ENCODE results near the gene CECR2.

Gene CECR2

DNA sequence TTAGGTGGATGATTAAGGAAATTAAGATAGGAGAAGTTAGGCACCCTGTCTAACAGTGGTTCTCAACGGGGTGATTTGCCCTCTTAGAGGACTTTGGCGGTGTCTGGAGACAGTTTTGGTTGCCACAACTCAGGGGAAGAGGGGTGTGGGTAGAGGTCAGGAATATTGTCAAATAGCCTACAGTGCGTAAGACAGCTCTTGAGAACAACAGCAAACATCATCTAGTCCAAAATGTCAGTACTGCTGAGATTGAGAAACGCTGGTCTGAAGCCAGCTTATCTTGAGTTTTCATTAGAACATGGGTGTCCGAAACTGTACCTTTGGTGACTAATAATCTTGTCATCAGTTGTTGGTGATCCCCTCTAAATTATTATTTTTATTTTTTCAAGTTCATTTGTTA, 38.4 kb downstream of the CECR2 start:
- Histone ChIP-seq H4K12ac (ENCODE audit: low read depth, low read length) (no peak overlapping the region), H3K9ac (ENCODE audit: low read length) (no peak overlapping the region), H3K27me3 (ENCODE audit: insufficient read depth, low read length) (no peaks in the 10 kb centered on the region), H3K14ac (ENCODE audit: low read length) (no peak overlapping the region), H3K36me3 (ENCODE audit: control insufficient read depth in 1 of 2, insufficient read depth in 2 of 2, low read length in 2 of 2) (no peaks in the 10 kb centered on the region), H3K27ac (ENCODE audit: low read depth, low read length) (no peak overlapping the region), H3K79me1 (ENCODE audit: low read length) (no peaks in the 10 kb centered on the region), H2BK120ac (ENCODE audit: insufficient read depth, low read length, poor library complexity) (no peak overlapping the region), H4K8ac (ENCODE audit: low read depth, low read length) (no peak overlapping the region), H3K4me1 (ENCODE audit: control insufficient read depth in 1 of 2, insufficient read depth in 2 of 2, low read length in 2 of 2) (no peaks in the 10 kb centered on the region), H3K23ac (ENCODE audit: low read length) (peak overlapping the region; percentile 80), H3K4me3 (ENCODE audit: low read depth, low read length) (no peak overlapping the region), H2BK12ac (ENCODE audit: low read length) (no peak overlapping the region), H3K9me3 (ENCODE audit: insufficient read depth, low read depth, low read length) (no peaks in the 10 kb centered on the region), H2AK5ac (ENCODE audit: low read length) (no peak overlapping the region), H2AFZ (ENCODE audit: insufficient read depth, low read length, poor library complexity) (no peak overlapping the region), H4K91ac (ENCODE audit: low read depth, low read length) (no peak overlapping the region), H3K4ac (ENCODE audit: low read depth, low read length) (no peak overlapping the region), H3K79me2 (ENCODE audit: control insufficient read depth, insufficient read depth, low read length, poor library complexity) (no peaks in the 10 kb centered on the region), H2BK5ac (ENCODE audit: low read depth, low read length, poor library complexity) (no peak overlapping the region), H3K4me2 (ENCODE audit: low read length) (no peak overlapping the region), H3K18ac (ENCODE audit: low read length) (no peak overlapping the region)
- no CpG with 5 or more reads among the region's 5 CpGs for WGBS (ENCODE audit: extremely low coverage, insufficient coverage, insufficient read length)
- no peak for DNase-seq

DNA sequence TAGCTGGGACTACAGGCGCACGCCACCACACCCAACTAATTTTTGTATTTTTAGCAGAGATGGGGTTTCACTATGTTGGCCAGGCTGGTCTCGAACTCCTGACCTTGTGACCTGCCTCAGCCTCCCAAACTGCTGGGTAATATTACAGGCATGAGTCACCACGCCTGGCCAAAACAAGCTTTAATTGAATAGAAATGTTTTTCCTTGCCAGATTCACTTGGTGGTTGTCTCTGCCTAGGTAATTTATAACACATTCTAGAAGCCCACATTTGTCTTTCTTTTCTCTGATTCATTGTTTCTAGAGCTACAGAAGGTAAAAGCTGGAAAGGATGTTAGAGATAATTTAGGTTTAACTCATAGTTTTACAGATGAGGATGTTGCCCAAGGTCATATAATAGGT, 41.3 kb downstream of the CECR2 start:
- WGBS (ENCODE audit: extremely low coverage, insufficient coverage, insufficient read length), result no CpG with 5 or more reads among the region's 4 CpGs
- Histone ChIP-seq H2BK12ac (ENCODE audit: low read length) (no peak overlapping the region), H3K27me3 (ENCODE audit: insufficient read depth, low read length) (no peaks in the 10 kb centered on the region), H4K8ac (ENCODE audit: low read depth, low read length) (no peak overlapping the region), H3K4me2 (ENCODE audit: low read length) (no peak overlapping the region), H3K9me3 (ENCODE audit: insufficient read depth, low read depth, low read length) (no peaks in the 10 kb centered on the region), H2BK120ac (ENCODE audit: insufficient read depth, low read length, poor library complexity) (no peak overlapping the region), H2AK5ac (ENCODE audit: low read length) (no peak overlapping the region), H3K79me2 (ENCODE audit: control insufficient read depth, insufficient read depth, low read length, poor library complexity) (no peaks in the 10 kb centered on the region), H2AFZ (ENCODE audit: insufficient read depth, low read length, poor library complexity) (no peak overlapping the region), H3K27ac (ENCODE audit: low read depth, low read length) (no peak overlapping the region), H3K4me1 (ENCODE audit: control insufficient read depth in 1 of 2, insufficient read depth in 2 of 2, low read length in 2 of 2) (no peaks in the 10 kb centered on the region), H4K12ac (ENCODE audit: low read depth, low read length) (no peak overlapping the region), H3K9ac (ENCODE audit: low read length) (no peak overlapping the region), H3K18ac (ENCODE audit: low read length) (no peak overlapping the region), H3K14ac (ENCODE audit: low read length) (no peak overlapping the region), H3K4ac (ENCODE audit: low read depth, low read length) (no peak overlapping the region), H2BK5ac (ENCODE audit: low read depth, low read length, poor library complexity) (no peak overlapping the region), H3K4me3 (ENCODE audit: low read depth, low read length) (no peak overlapping the region), H4K91ac (ENCODE audit: low read depth, low read length) (no peak overlapping the region), H3K23ac (ENCODE audit: low read length) (no peak overlapping the region), H3K36me3 (ENCODE audit: control insufficient read depth in 1 of 2, insufficient read depth in 2 of 2, low read length in 2 of 2) (no peaks in the 10 kb centered on the region), H3K79me1 (ENCODE audit: low read length) (no peaks in the 10 kb centered on the region)
- DNase-seq, result no peak

DNA sequence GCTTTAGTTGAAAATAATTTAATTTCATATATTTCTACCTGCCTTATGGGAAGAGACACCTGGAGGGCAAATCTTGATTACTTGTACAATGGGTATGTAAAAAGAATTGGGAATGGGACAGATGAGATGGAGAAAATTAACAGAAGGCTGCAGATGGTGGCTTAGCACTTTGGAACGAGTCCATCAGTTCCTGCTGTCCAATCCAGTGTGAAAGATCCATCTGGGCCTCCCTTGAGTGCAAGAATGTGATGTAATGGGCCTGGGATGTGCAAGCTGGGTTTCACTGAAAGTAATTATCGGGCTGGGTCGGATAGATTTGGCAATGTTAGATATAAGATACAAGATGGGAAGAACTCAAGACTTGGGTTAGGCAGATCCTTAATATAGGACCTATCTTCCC, 42.0 kb downstream of the CECR2 start:
- H3K4ac ChIP-seq (ENCODE audit: low read depth, low read length), result no peak overlapping the region
- H3K4me2 ChIP-seq (ENCODE audit: low read length), result no peak overlapping the region
- H4K12ac ChIP-seq (ENCODE audit: low read depth, low read length), result no peak overlapping the region
- no peak overlapping the region for H3K14ac ChIP-seq (ENCODE audit: low read length)
- no peak overlapping the region for H2AFZ ChIP-seq (ENCODE audit: insufficient read depth, low read length, poor library complexity)
- no peaks in the 10 kb centered on the region for H3K79me1 ChIP-seq (ENCODE audit: low read length)
- H2BK120ac ChIP-seq (ENCODE audit: insufficient read depth, low read length, poor library complexity), result no peak overlapping the region
- no peak overlapping the region for H3K23ac ChIP-seq (ENCODE audit: low read length)
- no peaks in the 10 kb centered on the region for H3K27me3 ChIP-seq (ENCODE audit: insufficient read depth, low read length)
- no peak overlapping the region for H3K4me3 ChIP-seq (ENCODE audit: low read depth, low read length)
- no peak for DNase-seq
- H3K9me3 ChIP-seq (ENCODE audit: insufficient read depth, low read depth, low read length), result no peaks in the 10 kb centered on the region
- H4K8ac ChIP-seq (ENCODE audit: low read depth, low read length), result no peak overlapping the region
- H3K9ac ChIP-seq (ENCODE audit: low read length), result no peak overlapping the region
- WGBS (ENCODE audit: extremely low coverage, insufficient coverage, insufficient read length), result no CpG with 5 or more reads among the region's 3 CpGs
- H3K18ac ChIP-seq (ENCODE audit: low read length), result no peak overlapping the region
- H3K27ac ChIP-seq (ENCODE audit: low read depth, low read length), result no peak overlapping the region
- H2BK5ac ChIP-seq (ENCODE audit: low read depth, low read length, poor library complexity), result no peak overlapping the region
- H2BK12ac ChIP-seq (ENCODE audit: low read length), result no peak overlapping the region
- H4K91ac ChIP-seq (ENCODE audit: low read depth, low read length), result no peak overlapping the region
- no peak overlapping the region for H2AK5ac ChIP-seq (ENCODE audit: low read length)
- H3K4me1 ChIP-seq (ENCODE audit: control insufficient read depth in 1 of 2, insufficient read depth in 2 of 2, low read length in 2 of 2), result no peaks in the 10 kb centered on the region
- no peaks in the 10 kb centered on the region for H3K79me2 ChIP-seq (ENCODE audit: control insufficient read depth, insufficient read depth, low read length, poor library complexity)
- no peaks in the 10 kb centered on the region for H3K36me3 ChIP-seq (ENCODE audit: control insufficient read depth in 1 of 2, insufficient read depth in 2 of 2, low read length in 2 of 2)

DNA sequence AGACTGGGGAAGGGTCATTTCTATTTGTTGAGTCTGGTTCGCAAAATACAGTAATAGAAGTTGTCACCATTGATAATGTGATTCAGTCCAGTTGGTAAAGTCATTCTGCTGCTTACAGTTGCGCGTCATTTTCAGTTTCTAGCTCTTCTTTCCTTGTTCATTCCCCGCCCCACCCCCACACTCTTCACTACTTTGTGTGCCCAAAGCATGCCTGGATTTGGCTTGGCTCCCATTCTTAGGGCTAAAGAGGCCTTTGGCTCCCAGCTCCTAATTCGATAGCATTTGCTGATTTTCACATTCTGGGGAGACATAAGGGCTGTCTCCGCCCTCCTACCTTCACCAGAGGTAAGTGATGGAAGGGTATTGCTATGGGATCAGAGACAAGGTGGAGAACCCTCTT, 43.0 kb downstream of the CECR2 start:
- Histone ChIP-seq H3K14ac (ENCODE audit: low read length) (no peak overlapping the region), H3K4me1 (ENCODE audit: control insufficient read depth in 1 of 2, insufficient read depth in 2 of 2, low read length in 2 of 2) (no peaks in the 10 kb centered on the region), H4K91ac (ENCODE audit: low read depth, low read length) (no peak overlapping the region), H3K36me3 (ENCODE audit: control insufficient read depth in 1 of 2, insufficient read depth in 2 of 2, low read length in 2 of 2) (no peaks in the 10 kb centered on the region), H2BK120ac (ENCODE audit: insufficient read depth, low read length, poor library complexity) (no peak overlapping the region), H3K27me3 (ENCODE audit: insufficient read depth, low read length) (no peaks in the 10 kb centered on the region), H3K79me2 (ENCODE audit: control insufficient read depth, insufficient read depth, low read length, poor library complexity) (no peaks in the 10 kb centered on the region), H3K9ac (ENCODE audit: low read length) (no peak overlapping the region), H3K18ac (ENCODE audit: low read length) (no peak overlapping the region), H3K27ac (ENCODE audit: low read depth, low read length) (no peak overlapping the region), H3K4me2 (ENCODE audit: low read length) (no peak overlapping the region), H4K8ac (ENCODE audit: low read depth, low read length) (no peak overlapping the region), H3K23ac (ENCODE audit: low read length) (no peak overlapping the region), H2BK5ac (ENCODE audit: low read depth, low read length, poor library complexity) (no peak overlapping the region), H3K4me3 (ENCODE audit: low read depth, low read length) (no peak overlapping the region), H3K4ac (ENCODE audit: low read depth, low read length) (peak overlapping the region; percentile 30), H3K79me1 (ENCODE audit: low read length) (no peaks in the 10 kb centered on the region), H2BK12ac (ENCODE audit: low read length) (no peak overlapping the region), H2AK5ac (ENCODE audit: low read length) (no peak overlapping the region), H2AFZ (ENCODE audit: insufficient read depth, low read length, poor library complexity) (no peak overlapping the region), H3K9me3 (ENCODE audit: insufficient read depth, low read depth, low read length) (no peaks in the 10 kb centered on the region), H4K12ac (ENCODE audit: low read depth, low read length) (no peak overlapping the region)
- no CpG with 5 or more reads among the region's 6 CpGs for WGBS (ENCODE audit: extremely low coverage, insufficient coverage, insufficient read length)
- DNase-seq, result no peak
